Hepatocyte (in vitro differentiated cells): Measurements from ENCODE around the gene YLPM1. TPM values are rescaled to one million over a fixed set of nuclear protein-coding genes. Genes with fewer than 3 reads are reported as not detected.

Experiments used
- DNase-seq: peaks from one replicate; pipeline ENCODE4 v3.0.0-alpha.2; 2016; ENCODE audit warnings: low spot score
- H2AFZ ChIP-seq: fragments of 200-600 bp; sonication (generic); 2 replicates; pipeline ENCODE4 v1.6.0; 2016; ENCODE audit warnings: antibody characterized with exemption, mild to moderate bottlenecking
- H3K27ac ChIP-seq: fragments of 200-600 bp; sonication (generic); 2 replicates; pipeline ENCODE4 v1.5.1; 2016; ENCODE audit warnings: mild to moderate bottlenecking
- H3K27me3 ChIP-seq: fragments of 200-600 bp; sonication (generic); 2 replicates; pipeline ENCODE4 v1.6.1; 2016
- H3K36me3 ChIP-seq: fragments of 200-600 bp; sonication (generic); replicated peaks from 2 replicates; pipeline ENCODE4 v1.5.1; 2016; ENCODE audit warnings: low read depth; ENCODE audit not compliant: insufficient read depth
- H3K4me1 ChIP-seq: fragments of 200-600 bp; sonication (generic); 2 replicates; pipeline ENCODE4 v1.5.1; 2016; ENCODE audit warnings: mild to moderate bottlenecking, moderate library complexity; ENCODE audit not compliant: insufficient read depth
- H3K4me2 ChIP-seq: fragments of 200-600 bp; sonication (generic); 2 replicates; pipeline ENCODE4 v1.6.0; 2016
- H3K4me3 ChIP-seq: fragments of 200-600 bp; sonication (generic); 2 replicates; pipeline ENCODE4 v1.5.1; 2016; ENCODE audit warnings: mild to moderate bottlenecking
- H3K79me2 ChIP-seq: fragments of 200-600 bp; sonication (generic); 2 replicates; pipeline ENCODE4 v1.6.0; 2017; ENCODE audit warnings: mild to moderate bottlenecking
- H3K9me2 ChIP-seq: fragments of 200-600 bp; sonication (generic); replicated peaks from 2 replicates; pipeline ENCODE4 v1.6.0; 2017; ENCODE audit warnings: mild to moderate bottlenecking; ENCODE audit not compliant: insufficient read depth
- H3K9me3 ChIP-seq: fragments of 200-600 bp; sonication (generic); 2 replicates; pipeline ENCODE4 v1.5.1; 2016; ENCODE audit warnings: low read depth, mild to moderate bottlenecking
- H4K20me1 ChIP-seq: fragments of 200-600 bp; sonication (generic); 2 replicates; pipeline ENCODE4 v1.6.0; 2016; ENCODE audit warnings: mild to moderate bottlenecking; ENCODE audit not compliant: insufficient read depth, poor library complexity, severe bottlenecking
- CTCF ChIP-seq: fragments of 200-600 bp; sonication (generic); IDR thresholded peaks from 2 replicates; pipeline ENCODE4 v1.5.1; 2016; ENCODE audit warnings: antibody characterized with exemption, mild to moderate bottlenecking; ENCODE audit not compliant: poor library complexity
- EZH2 ChIP-seq: fragments of 200-600 bp; sonication (generic); IDR thresholded peaks from 2 replicates; pipeline ENCODE4 v1.6.1; 2016; ENCODE audit warnings: antibody characterized with exemption, mild to moderate bottlenecking, borderline replicate concordance
- EZH2phosphoT487 ChIP-seq: fragments of 200-600 bp; sonication (generic); IDR thresholded peaks from one replicate; pipeline ENCODE4 v1.6.1; 2018; ENCODE audit warnings: antibody characterized with exemption, mild to moderate bottlenecking, low read depth, moderate library complexity; ENCODE audit not compliant: unreplicated experiment, severe bottlenecking
- WGBS: methylation state at CpG from one replicate; pipeline ENCODE4 v1.1.6; 2016; ENCODE audit warnings: low lambda C conversion rate; ENCODE audit errors: missing lambda C conversion rate; 5-methylcytosine and 5-hydroxymethylcytosine counted together
- polyA plus RNA-seq: library from polyadenylated mRNA; unstranded; fragments of >200 nt; fragmentation: Nextera tagmentation; extraction: Ambion mirVana; gene quantifications from 2 replicates; pipeline ENCODE4 v1.2.1, GENCODE V29; 2016
- total RNA-seq: library from RNA; depleted of rRNA; stranded (reverse); fragments of >200 nt; gene quantifications from 2 replicates; pipeline ENCODE4 v1.2.3, GENCODE V29; 2014

Gene YLPM1
- total and polyA plus RNA-seq, 2 experiments from 2014 or later: 20.2 to 44.8 TPM

DNA sequence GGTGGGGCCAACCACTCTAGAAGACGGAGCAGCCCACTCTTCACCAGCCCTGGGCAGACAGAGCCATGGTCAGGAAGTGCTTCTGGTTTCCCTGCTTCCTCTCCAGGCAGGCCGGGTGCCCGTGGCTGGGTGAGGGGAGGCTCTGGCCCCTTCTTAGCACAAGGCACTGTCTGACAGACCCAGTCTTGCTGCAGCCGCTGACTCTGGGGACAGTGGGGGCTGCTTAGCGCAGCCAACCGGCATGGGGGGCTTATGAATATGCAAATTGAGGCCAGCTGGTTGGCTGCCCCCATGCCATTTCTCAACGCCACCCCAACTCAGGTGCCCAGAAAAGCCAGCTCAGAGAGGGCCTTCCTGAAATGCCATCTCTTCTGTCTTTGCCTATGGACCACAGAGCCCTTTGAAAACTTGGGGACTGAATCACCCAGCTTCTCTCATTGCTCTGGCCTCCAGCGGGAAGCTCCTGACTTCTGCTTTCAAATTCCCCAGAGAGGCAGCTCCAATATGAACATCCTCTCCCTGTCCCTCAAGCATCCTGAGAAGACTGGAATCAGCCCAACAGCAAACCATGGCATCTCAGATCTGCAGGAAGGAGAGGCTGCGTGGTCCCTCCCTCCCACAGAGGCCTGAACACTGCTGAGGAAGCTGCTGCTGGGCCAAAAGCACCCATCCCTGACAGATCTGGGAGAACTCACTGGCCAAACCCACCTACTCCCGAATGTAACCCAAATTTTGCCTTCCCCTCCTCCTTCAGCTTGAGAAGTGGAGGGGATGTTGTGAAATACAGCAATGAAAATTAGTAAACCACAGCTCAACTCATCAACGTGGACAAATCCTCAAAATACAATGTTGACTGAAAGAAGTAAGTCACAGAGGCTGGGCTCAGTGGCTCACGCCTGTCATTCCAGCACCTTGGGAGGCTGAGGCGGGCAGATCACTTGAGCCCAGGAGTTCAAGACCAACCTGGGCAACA lies 113.1 kb downstream of the YLPM1 start, which contains the start of gene PROX2:
Gene PROX2, minus strand, starts transcription at position 205 of the 973 bp plus-strand sequence. CDS start 12,311 bp downstream, outside the sequence.
- Histone ChIP-seq H3K36me3 (no peaks in the 10 kb centered on the region), H3K9me3 (no peaks in the 10 kb centered on the region), H3K27ac (no peak within 1 kb of the TSS), H3K9me2 (no peaks in the 10 kb centered on the region), H4K20me1 (no peaks in the 10 kb centered on the region), H3K4me1 (peaks cover 17% of the 10 kb centered on the region), H3K27me3 (peaks cover 12% of the 10 kb centered on the region), H3K4me2 (no peak within 1 kb of the TSS), H3K4me3 (no peak within 1 kb of the TSS), H3K79me2 (no peaks in the 10 kb centered on the region), H2AFZ (no peak within 1 kb of the TSS)
- 72% methylated on average over 13 of the region's 13 CpGs for WGBS
- DNase-seq: no peak
- no peak for TF ChIP-seq EZH2phosphoT487
- no peak for TF ChIP-seq EZH2
- no peak for TF ChIP-seq CTCF

- 40% methylated on average over 3 of the region's 3 CpGs for WGBS
- DNase-seq: peak; percentile 42
- H3K4me2 ChIP-seq: peak overlapping the region; percentile 91
These were observed 116.5 kb downstream of the YLPM1 start for GRCh38 chr14:74879427-74880182.

More at GRCh38 chr14:74879427-74880182, 116.5 kb downstream of the YLPM1 start:
- H4K20me1 ChIP-seq: peaks cover 20% of the 10 kb centered on the region
- peaks cover 5% of the 10 kb centered on the region for H3K27me3 ChIP-seq
- H3K27ac ChIP-seq: peak overlapping the region; percentile 79
- H3K4me1 ChIP-seq: peaks cover 25% of the 10 kb centered on the region
- H3K9me3 ChIP-seq: no peaks in the 10 kb centered on the region
- no peaks in the 10 kb centered on the region for H3K36me3 ChIP-seq
- H3K79me2 ChIP-seq: peaks cover 26% of the 10 kb centered on the region
- H3K9me2 ChIP-seq: no peaks in the 10 kb centered on the region
- TF ChIP-seq CTCF (no peak), EZH2phosphoT487 (no peak), EZH2 (no peak)
- no peak overlapping the region for H3K4me3 ChIP-seq
- no peak overlapping the region for H2AFZ ChIP-seq
